HG03175 (cell line): Measurements from ENCODE around the gene EPB41L4A.
"Not testable (repeated sequence)": the region's sequence is repeated elsewhere in the genome, so short reads cannot be mapped to it uniquely, and the experiment has no call there.

ENCODE experiments used
- ATAC-seq: cut with Tn5 transposase; IDR thresholded peaks from one replicate; pipeline ENCODE4 v1.9.1; 2021; ENCODE audit warnings: mild to moderate bottlenecking, moderate library complexity; ENCODE audit not compliant: unreplicated experiment

EPB41L4A gene

DNA sequence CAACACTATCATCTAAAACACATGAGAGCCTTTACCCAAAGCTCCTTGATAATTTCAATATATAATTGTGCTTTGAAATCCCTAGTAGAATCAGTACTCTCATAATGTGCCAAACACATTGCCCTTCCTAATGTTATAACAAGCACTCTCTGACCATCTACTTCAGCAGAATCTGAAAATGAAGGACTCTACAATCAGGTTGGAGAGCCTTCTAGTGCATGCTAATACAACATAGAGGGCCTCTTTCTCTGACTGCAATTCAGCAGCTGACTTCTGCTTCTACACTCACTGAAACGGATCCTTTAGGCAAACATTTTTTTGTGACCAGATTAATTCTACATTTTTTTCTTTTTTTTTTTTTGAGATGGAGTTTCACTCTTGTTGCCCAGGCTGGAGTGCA is 155.6 kb downstream of the EPB41L4A start:
- no peak for ATAC-seq

DNA sequence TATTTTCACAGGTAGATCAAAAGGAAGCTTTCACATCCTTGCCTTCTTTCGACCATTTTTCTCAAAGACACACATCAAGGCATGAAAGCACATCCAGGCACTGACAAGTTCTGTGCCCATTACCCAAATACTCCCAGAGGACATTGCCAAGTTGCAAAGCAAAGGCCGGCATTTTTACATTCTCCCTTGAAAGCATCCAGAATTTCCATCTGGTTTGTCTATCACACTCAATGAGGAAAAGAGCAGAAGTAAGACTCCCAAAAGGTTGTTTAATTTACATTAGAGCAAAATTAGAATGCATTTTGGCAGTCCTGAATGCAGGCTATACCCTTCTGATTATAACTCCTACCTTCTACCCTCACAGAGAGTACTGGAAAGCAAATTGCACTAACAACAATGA is 160.5 kb downstream of the EPB41L4A start:
- no peak for ATAC-seq

DNA sequence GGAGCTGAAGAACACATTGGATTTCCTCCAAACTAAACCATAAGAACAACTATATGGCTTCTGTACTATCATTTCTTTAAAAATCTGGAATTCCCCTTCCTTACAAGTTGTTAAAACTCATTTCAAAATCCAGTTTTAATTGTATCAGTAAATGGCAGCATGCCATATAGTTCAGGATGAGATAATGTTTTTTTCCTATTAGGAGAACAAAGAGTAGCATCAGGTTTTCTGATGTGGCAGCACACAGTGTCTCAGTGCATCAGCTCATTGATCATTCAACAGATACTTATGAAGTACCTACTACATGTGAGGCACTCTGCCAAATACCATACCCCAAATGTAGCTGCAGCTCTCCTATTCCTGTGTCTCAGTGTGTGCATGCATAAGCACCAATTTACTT is 161.1 kb downstream of the EPB41L4A start:
- ATAC-seq: no peak

DNA sequence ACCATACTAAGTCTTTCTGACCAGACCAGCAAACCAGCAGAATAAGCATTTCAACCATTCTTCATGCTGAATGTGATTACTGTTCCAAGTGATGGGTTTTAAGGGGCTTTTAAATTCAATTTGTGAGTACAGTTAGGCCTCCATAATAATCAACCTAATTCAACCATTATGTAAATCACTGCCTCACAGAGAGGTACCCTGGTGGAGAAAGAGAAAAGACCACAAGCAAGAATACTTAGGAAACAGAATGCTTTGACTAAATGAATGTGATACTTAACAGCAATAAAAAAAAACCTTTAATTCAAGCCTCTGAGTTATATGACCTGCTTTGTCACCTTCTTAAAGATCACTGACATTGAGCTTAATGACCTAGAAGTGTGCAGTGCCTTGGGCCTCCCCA is 162.1 kb downstream of the EPB41L4A start:
- ATAC-seq: no peak

DNA sequence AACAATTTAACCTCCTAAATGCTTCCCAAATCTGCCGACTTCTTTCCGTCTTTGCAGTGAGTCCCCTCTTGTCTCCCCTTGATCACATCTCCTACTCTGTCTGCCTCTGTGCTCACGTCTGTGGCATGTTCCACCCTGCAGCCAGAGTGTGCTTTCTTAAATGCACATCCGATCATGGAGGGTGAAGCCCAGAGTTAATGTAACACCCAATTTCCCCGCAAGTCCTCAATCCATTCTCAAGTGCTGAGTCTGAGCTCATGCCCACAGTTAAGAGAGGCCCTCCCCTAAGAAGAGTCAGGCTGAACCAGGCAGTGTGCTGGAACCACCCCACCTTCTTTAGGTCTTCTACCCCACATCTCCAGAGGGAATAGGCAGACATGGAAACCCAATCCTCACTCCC is 164.8 kb downstream of the EPB41L4A start:
- ATAC-seq: no peak

DNA sequence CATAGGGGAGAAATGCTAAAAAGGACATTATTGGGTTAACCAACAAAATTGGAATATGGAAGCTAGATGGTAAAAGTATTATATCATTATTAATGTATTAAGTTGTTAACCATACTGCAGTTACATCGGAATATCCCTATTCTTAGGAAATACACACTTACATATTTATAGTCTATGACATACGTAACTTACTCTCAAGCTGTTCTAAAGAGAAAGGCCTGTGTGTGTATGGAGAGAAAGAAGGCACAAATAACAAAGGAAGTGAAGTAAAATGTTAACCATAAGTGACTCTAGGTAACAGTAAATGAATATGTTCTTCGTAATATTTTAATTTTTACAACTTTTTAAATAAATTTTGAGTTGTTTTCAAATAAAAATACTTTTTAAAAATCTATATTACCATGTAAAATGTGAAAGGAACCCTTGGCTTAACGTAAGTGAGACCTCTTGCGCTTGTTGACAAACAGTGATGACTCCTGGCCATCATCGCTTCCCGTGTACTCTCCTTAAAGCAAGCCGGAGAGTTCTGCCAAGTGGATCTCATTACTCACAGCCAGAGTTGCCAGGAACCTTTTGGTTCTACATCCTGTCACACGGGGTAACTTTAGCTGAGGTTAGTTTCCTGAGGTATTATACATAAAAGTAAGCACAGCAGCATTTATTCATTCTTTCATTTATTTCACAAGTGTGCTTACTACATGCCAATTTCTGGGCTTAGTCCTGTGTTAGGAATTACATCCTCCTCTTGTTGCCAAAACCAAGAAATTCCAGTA is 165.4 kb downstream of the EPB41L4A start:
- no peak for ATAC-seq

DNA sequence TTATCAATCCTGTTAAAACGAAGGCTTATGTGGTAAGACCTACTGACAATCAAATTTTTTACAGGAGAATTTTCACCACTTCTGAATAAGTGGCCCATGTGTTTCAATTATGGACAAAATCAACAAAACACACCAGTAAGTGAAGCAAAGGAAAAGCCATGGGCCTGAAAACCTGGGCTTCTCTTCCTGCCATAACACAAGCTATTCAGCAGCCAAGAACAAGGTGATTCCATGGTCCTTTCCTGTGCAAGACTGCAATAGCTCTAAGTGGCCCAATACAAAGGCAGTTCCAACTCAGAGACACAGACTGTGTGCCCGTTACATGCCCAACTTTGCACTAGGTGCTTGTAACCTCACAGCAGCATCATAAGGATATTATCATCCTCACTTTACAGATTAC is 168.5 kb downstream of the EPB41L4A start:
- no peak for ATAC-seq

DNA sequence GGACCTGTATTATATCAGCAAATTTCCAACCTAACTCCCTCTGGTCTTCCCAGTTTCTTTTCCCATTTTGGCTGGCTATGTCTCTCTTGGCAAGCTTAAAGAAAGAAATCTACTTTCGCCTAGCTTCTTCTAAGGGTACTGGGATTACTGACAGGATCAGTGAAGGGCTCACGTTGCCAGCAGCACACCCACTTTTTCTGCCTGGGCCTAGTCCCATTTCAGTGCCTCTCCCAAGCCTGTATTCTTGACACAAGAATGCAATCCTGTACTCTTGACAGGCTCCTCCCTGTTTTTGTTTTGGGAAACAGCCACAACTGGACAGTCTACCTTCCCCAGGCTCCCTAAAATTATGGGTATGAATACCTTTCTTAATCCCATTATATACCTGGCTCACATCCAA is 170.5 kb downstream of the EPB41L4A start:
- ATAC-seq: no peak

DNA sequence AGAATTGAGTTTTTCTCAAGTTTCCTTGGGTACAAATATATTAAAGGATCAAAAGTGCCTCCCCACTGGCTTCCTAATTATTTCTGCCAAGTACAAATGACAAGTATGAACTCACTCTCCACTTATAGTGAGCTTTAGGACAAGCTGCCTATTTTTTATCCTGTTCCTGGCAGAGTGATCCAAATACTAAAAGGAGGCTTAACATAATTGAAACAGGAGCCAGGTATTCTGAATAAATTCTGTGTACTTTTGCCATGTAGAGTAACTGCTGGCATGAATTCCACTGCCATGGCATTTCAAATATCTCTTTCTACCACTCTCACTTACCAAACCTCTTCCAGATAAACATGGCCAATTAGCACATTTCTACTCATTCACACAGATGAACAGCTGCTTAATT is 171.1 kb downstream of the EPB41L4A start:
- ATAC-seq: no peak

DNA sequence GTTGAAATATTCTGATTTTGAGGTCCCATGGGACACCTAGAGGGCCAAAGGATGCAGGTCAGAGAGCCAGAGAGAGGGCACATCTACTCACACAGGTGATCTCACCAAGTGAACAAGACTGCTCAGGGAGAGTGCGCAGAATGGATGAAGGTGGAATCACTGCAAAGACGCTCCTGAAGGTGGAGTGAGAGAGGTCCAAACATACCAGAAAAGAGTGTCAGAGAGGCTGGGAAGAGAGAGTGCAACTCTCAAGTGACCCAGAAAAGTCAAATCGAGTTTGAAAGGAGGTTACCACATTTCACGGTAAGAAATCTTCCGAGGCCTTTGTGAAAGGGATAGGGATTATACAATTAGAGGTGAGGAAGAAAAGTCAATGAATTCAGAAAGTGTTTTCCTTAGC is 173.4 kb downstream of the EPB41L4A start:
- ATAC-seq: no peak

DNA sequence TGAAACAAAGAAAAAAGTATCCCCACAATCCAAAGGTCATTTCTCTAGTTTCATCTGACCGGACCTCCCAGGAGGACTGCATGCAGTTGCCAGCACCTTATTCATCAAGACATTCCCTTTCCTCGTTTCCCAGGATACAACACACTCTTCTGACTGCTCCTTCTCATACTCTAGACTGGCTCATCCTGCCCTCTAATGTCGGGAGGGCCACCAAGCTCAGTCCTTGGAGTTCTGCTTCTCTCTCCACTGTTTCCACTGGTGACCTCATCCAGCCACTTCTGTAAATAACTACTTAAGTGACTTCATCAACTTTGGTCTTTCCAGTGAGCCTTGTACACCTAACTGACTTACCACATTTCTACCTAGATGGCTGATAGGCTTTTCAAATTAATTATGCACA is 179.1 kb downstream of the EPB41L4A start:
- no peak for ATAC-seq

DNA sequence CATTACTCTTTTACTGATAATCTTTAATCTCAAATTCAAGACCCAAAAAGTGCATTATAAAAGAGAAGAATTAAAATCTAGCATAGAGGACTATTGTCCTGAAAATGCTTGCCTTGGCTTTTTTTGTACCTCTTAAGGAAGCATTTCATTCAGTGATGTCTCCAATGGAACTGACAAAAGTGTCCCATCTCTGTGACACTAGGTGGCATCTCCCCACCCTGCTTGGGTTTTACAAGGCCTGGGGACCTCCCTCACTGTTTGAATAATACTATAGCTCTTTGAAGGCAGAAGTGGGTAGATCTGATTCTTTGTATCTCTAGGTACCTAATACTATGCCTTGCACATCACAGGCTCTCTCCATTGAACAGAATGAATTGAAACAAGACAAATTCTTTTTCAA is 180.6 kb downstream of the EPB41L4A start:
- no peak for ATAC-seq

DNA sequence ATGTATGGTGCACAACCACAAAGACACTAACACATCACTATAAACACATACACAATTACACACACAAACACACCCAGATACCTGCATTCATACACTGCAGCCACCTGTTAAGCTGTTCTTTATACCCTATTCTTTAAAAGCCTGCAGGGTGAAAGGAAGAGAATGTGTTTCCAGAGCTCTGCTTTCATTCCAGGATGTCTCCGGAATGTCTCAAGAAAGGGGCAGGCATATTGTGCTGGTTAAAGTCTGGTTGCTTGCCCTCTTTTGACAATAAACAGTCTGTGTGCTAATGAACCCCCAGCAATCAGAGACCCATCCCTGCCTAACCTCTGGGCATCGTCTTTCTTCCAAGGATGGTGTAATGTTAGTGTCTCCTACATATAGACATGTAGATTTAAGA is 181.6 kb downstream of the EPB41L4A start:
- no peak for ATAC-seq

DNA sequence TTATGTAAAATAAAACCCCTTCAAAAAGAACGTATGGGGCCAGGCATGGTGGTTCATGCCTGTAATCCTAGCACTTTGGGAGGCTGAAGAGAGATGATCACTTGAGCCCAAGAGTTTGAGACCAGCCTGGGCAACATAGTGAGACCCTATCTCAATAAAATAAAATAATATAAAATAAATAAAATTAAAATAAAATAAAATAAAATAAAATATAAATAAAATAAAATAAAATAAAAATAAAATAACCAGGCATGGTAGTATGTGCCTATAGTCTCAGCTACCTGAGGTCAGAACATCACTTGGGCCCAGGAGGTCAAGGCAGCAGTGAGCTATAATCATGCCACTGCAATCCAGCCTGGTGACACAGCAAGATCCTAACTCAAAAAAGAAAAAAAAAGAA is 185.1 kb downstream of the EPB41L4A start:
- no peak for ATAC-seq

DNA sequence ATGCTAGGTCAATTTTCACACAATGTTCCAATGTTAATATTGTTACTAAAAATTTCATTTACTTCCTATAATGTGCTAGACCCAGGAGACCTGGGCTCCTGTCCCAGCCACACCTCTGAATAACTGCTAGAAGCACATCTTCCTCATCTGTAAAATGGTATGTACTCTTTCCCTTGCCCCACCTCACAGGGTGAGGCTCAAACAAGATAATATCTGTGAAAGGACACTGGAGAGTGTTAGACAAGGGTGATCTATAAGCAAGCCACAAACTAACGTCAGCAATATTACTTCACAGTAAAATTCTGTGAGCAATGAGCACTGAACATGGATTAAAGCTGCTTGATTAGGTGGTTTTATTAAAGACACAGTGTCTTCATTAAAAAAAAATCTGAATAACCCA is 186.4 kb downstream of the EPB41L4A start:
- no peak for ATAC-seq

DNA sequence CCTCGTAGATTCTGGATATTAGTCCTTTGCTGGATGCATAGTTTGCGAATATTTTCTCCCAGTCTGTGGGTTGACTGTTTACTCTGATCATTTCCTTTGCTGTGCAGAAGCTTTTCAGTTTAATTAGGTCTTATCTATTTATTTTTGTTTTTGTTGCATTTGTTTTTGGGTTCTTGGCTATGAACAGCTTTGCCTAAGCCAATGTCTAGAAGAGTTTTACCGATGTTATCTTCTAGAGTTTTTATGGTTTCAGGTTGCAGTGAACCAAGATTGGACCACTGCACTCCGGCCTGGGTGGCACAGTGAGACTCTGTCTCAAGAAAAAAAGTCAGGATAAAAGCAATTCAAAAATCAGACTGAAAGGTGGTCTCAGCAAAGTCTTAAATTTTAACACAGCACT is 188.5 kb downstream of the EPB41L4A start:
- no peak for ATAC-seq

DNA sequence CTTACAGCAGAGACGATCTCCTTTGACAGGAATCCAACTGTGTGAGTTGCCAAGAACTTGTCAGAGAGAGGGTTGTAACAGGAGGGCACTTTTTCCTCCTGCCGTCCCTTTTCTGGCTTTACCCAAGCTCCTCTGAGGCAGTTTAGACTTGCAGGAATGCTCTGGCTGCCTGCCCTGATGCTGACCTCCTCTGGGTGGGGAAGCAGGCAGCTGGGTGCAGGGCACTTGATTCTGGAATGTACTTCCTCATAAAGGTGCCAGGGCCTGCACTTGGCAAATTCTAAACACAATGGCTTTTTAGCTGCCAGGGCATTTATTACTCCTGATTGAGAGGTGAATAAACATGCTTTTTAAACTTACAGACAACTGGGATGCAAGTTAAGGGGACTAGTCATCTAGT is 190.4 kb downstream of the EPB41L4A start:
- ATAC-seq: no peak

DNA sequence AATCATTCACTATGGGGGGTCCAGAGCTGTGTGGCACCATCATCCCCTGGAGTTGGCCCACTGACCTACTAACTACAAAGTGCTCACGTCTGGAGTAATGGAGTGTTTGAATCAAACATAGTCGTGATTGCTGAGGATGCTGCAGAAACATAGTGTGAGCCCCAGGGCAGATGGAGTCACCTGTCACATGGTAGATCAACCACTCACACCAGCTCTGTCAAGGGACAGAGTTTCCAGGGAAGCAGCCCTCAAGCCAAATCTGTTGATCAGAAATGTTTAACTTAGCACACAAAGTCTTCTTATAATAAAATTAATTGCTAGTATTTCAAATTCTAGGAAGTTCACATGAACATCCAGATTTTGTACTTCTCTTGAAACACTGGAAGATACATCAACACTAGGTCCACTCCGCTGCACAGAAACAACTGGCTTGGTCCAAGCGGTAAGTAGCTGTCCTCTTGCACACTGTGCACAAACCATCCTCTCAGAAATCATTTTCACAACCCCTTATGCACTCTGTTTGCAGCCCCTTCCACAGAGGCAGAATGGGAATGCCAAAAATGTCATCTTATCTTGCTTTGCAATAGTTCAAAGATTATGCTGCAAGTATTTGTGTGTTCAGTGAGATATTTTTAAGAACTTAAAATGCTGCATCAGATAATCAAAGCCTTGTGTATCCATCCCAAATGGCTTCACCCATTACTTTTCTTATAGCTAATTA is 191.0 kb downstream of the EPB41L4A start:
- ATAC-seq: no peak

DNA sequence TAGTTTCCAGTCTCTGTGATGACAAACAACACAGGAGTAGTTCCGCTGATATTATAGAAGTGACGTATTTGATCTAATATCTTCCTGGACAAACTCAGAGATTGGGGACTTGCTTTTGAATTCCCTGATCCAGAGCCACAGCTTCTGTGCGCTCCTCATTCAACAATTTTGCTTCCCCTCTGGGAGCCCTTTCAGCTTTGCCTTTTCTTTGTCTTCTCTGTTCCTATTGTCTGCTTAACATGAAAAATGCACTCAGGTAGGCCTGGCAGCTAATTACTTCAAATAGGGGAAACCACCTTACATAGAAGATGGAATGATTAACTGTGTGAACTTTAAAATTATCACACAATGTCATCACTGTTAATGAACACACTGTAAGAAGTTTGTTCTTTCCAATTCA is 192.9 kb downstream of the EPB41L4A start:
- ATAC-seq: no peak

DNA sequence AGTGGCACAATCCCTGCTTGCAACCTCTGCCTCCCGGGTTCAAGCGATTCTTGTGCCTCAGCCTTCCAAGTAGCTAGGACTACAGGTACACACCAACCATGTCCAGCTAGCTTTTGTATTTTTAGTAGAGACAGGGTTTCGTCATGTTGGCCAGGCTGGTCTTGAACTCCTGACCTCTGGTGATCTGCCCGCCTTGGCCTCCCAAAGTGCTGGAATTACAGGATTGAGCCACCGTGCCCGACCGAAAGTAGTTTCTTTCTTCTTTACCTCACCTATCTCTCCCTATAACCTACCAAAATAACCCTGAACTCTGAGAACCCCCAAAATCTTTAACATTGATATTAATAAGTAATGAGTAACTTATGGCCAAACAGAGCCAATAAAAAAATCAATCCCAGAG is 196.1 kb downstream of the EPB41L4A start:
- not testable (repeated sequence) for ATAC-seq

DNA sequence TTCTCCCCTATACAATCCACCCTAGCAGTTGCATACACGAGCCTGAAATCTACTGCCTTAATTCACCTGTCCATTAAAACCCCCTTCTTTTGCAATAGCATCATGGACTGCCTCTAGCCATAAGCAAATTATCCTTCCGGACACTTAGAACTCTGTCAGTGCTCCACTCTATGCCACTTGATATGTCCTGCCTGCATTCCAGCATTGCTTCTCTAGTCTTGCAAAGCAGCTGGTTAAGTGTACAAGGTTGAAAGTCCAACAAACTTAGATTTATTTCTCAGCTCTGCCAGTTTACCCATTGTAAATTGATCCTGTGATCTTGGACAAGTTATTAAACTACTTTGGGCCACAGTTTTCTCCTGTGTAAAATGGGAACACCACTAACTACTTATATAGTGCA is 197.9 kb downstream of the EPB41L4A start:
- no peak for ATAC-seq

DNA sequence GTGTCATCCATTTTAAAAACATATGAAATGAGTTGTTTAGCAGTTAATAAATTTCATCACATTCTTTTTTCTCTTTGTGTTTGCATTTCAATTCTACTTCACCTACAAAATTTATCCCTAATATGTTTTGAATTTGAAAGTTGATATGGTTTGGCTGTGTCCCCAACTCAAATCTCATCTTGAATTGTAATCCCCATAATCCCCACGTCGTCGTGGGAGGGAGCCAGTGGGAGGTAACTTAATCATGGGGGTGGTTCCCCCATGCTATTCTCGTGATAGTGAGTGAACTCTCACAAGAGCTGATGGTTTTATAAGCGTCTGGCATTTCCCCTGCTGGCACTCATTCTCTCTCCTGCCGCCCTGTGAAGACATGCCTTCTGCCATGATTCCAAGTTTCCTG is 200.1 kb downstream of the EPB41L4A start:
- no peak for ATAC-seq
